Kidney (tissue), 14 donors: ENCODE data around the gene IFI44L. TPM values are rescaled to one million over a fixed set of nuclear protein-coding genes. Genes with fewer than 3 reads are reported as not detected.

Source experiments
- DNase-seq, 5 donors: peaks; one replicate each; pipeline ENCODE4 v3.0.0-alpha.2; 2013 to 2020
- FAIRE-seq: peaks from 2 replicates; lab custom pipeline; 2012; peaks lifted over from hg19 to GRCh38; lab: Jason Lieb, UNC
- H3K27ac ChIP-seq, 2 donors: one replicate each; pipeline ENCODE4 v1.7.0; 2013; ENCODE audit warnings: low read depth in 2 of 2, low read length in 2 of 2, inconsistent platforms in 1 of 2
- H3K27me3 ChIP-seq: one replicate; pipeline ENCODE4 v1.7.1; 2013; ENCODE audit warnings: low read length, inconsistent platforms; ENCODE audit not compliant: control insufficient read depth, insufficient read depth
- H3K36me3 ChIP-seq, 3 donors: one replicate each; pipeline versions ENCODE4 v1.7.0 to v1.7.1; 2013; ENCODE audit warnings: low read length in 3 of 3, control low read depth in 1 of 3, inconsistent platforms in 1 of 3; ENCODE audit not compliant: insufficient read depth in 3 of 3, control insufficient read depth in 2 of 3
- H3K4me1 ChIP-seq, 3 donors: one replicate each; pipeline versions ENCODE4 v1.7.0 to v1.7.1; 2013; ENCODE audit warnings: low read length in 3 of 3, inconsistent platforms in 1 of 3, low read depth in 1 of 3; ENCODE audit not compliant: control insufficient read depth in 2 of 3, insufficient read depth in 2 of 3
- H3K4me3 ChIP-seq, 3 donors: one replicate each; pipeline versions ENCODE4 v1.7.0 to v1.8.1; 2013; ENCODE audit warnings: low read length in 3 of 3, control low read depth in 1 of 3, inconsistent platforms in 1 of 3
- H3K9ac ChIP-seq, 3 donors: one replicate each; pipeline versions ENCODE4 v1.7.0 to v1.7.1; 2013; ENCODE audit warnings: low read length in 3 of 3, control low read depth in 1 of 3, inconsistent platforms in 1 of 3
- H3K9me3 ChIP-seq, 3 donors: one replicate each; pipeline versions ENCODE4 v1.7.0 to v1.7.1; 2013; ENCODE audit warnings: low read length in 3 of 3, control low read depth in 1 of 3, inconsistent platforms in 1 of 3; ENCODE audit not compliant: control insufficient read depth in 2 of 3, insufficient read depth in 1 of 3
- CTCF ChIP-seq: IDR thresholded peaks from 3 replicates; pipeline ENCODE4 v1.5.1; 2012; ENCODE audit warnings: mild to moderate bottlenecking, moderate library complexity, borderline replicate concordance; ENCODE audit not compliant: insufficient read depth; ENCODE audit errors: extremely low read depth
- intact Hi-C: fragments of 100-400 bp; cut with DNase I; formaldehyde crosslinking; loops from one replicate; pipeline ENCODE4 v1.11.1; 2022
- polyA plus RNA-seq: library from polyadenylated mRNA; stranded (reverse); fragments of 350-450 nt; fragmentation: Illumina TruSeq; extraction: RNeasy Lipid Tissue Mini Kit (QIAGEN cat#74804); gene quantifications from one replicate; pipeline ENCODE4 v1.2.3, GENCODE V29; 2014; ENCODE audit warnings: low read depth, low replicate concordance; ENCODE audit not compliant: insufficient read depth
- total RNA-seq: library from RNA; stranded (reverse); fragmentation: NEBNext Ultra II Directional; extraction: Animal tissue kit (Norgen Biotek cat#: 25700); gene quantifications from one replicate; pipeline ENCODE4 v1.2.1, GENCODE V29; 2021
- donor health status: control.
- donor health status: control.
- donor health status: control.
- donor health status: control.
- donor health status: control.
- donor health status: DM: yes; HTN: yes; CAD: no.
- donor health status: Normal renal cell carcinoma (clear cell type).

The IFI44L gene
- total and polyA plus RNA-seq, 2 donors from 2014 or later: 5.7 to 20.6 TPM

- no peaks in the 10 kb centered on the region for H3K27me3 ChIP-seq
- FAIRE-seq (no peak), DNase-seq (no peak)
- intact Hi-C loops: no loop called here
- peaks cover 0 to 2% (median 0%) of the 10 kb centered on the region in 3 donors for H3K36me3 ChIP-seq
- no peak for TF ChIP-seq CTCF
- no peak overlapping the region for H3K27ac ChIP-seq
- no peaks in the 10 kb centered on the region for H3K4me1 ChIP-seq
- H3K9me3 ChIP-seq: peaks cover 0 to 11% (median 0%) of the 10 kb centered on the region in 3 donors
- H3K4me3 ChIP-seq: no peak overlapping the region
- no peak overlapping the region for H3K9ac ChIP-seq
Measured at GRCh38 chr1:78640462-78640861, 20.2 kb downstream of the IFI44L start.

GRCh38 chr1:78641558-78641957, 21.3 kb downstream of the IFI44L start:
- Histone ChIP-seq H3K36me3 (peaks cover 0 to 2% (median 0%) of the 10 kb centered on the region in 3 donors), H3K27ac (no peak overlapping the region), H3K4me1 (no peaks in the 10 kb centered on the region), H3K4me3 (no peak overlapping the region), H3K27me3 (no peaks in the 10 kb centered on the region), H3K9ac (no peak overlapping the region), H3K9me3 (peaks cover 0 to 11% (median 0%) of the 10 kb centered on the region in 3 donors)
- DNase-seq (no peak), FAIRE-seq (no peak)
- TF ChIP-seq CTCF: no peak
- intact Hi-C loops: no loop called here

GRCh38 chr1:78645723-78646122, 25.5 kb downstream of the IFI44L start:
- no peaks in the 10 kb centered on the region for H3K27me3 ChIP-seq
- peaks cover 0 to 2% (median 0%) of the 10 kb centered on the region in 3 donors for H3K36me3 ChIP-seq
- peak in 1 of 5 donors; percentile 12 for DNase-seq
- no peak overlapping the region for H3K4me3 ChIP-seq
- no peak overlapping the region for H3K27ac ChIP-seq
- no peak overlapping the region for H3K9ac ChIP-seq
- intact Hi-C loops: no loop called here
- TF ChIP-seq CTCF: no peak
- no peak for FAIRE-seq
- peaks cover 0 to 14% (median 0%) of the 10 kb centered on the region in 3 donors for H3K9me3 ChIP-seq
- no peaks in the 10 kb centered on the region for H3K4me1 ChIP-seq

GRCh38 chr1:78647238-78647637, 27.0 kb downstream of the IFI44L start:
- H3K9ac ChIP-seq: no peak overlapping the region
- no peak overlapping the region for H3K27ac ChIP-seq
- H3K4me3 ChIP-seq: no peak overlapping the region
- DNase-seq (peak in 1 of 5 donors; percentile 23), FAIRE-seq (no peak)
- peaks cover 0 to 14% (median 0%) of the 10 kb centered on the region in 3 donors for H3K9me3 ChIP-seq
- no peak for TF ChIP-seq CTCF
- H3K4me1 ChIP-seq: no peaks in the 10 kb centered on the region
- peaks cover 0 to 2% (median 0%) of the 10 kb centered on the region in 3 donors for H3K36me3 ChIP-seq
- intact Hi-C loops: no loop called here
- no peaks in the 10 kb centered on the region for H3K27me3 ChIP-seq
